SH-SY5Y (cell line): ENCODE results near the gene TLCD1.

Experiments used
- GATA2 ChIP-seq: IDR thresholded peaks from 2 replicates; pipeline ENCODE4 v1.6.1; 2011; ENCODE audit warnings: mild to moderate bottlenecking, low read depth, low read length
- GATA3 ChIP-seq: IDR thresholded peaks from 2 replicates; pipeline ENCODE4 v1.6.1; 2011; ENCODE audit warnings: low read depth, mild to moderate bottlenecking, low read length, moderate library complexity

- no peak for TF ChIP-seq GATA2
- no peak for TF ChIP-seq GATA3
Measured at GRCh38 chr17:28705074-28705659, 20.9 kb downstream of the TLCD1 start.
